ENCODE data around the gene FNDC3B.

GRCh38 chr3:172177803-172178316 is 138.5 kb downstream of the FNDC3B start:
- no peak for TF ChIP-seq RAD21 (IDR thresholded peaks at IDR 0.05)
- TF ChIP-seq CTCF (IDR thresholded peaks at IDR 0.05; ENCODE audit: low read depth, low read length, missing input control): no peak

Measured in liver (tissue), 3 donors.